HCT116 (cell line): ENCODE data around the gene ACER2. TPM values are rescaled to one million over a fixed set of nuclear protein-coding genes. Genes with fewer than 3 reads are reported as not detected.

Experiments
- ATAC-seq: fragments of 200-7000 bp; cut with Tn5 transposase; 2 replicates; pipeline ENCODE4 v1.9.1; 2020; ENCODE audit warnings: mild to moderate bottlenecking, moderate library complexity
- BruUV-seq: library from RNA; stranded (reverse); fragments of 400-500 nt; replicated peaks from 2 replicates; lab custom pipeline; 2021; lab: Mats Ljungman, UMichigan
- CTCF ChIA-PET: fragments of 300-600 bp; sonication (Branson Sonifier 250); formaldehyde crosslinking; loops from one replicate; lab custom pipeline; 2021; ENCODE audit warnings: antibody characterized with exemption; lab: Charles Lee
- POLR2A ChIA-PET: fragments of 300-600, 350-600 bp; sonication (Branson Sonifier 250); formaldehyde crosslinking; loops from one replicate; lab custom pipeline; 2021; ENCODE audit warnings: antibody characterized with exemption; lab: Charles Lee
- RAD21 ChIA-PET, 2 experiments: fragments of 300-600 bp; sonication (Branson Sonifier 250); formaldehyde crosslinking; loops; one replicate each; lab custom pipeline; 2023; ENCODE audit warnings: low total read pairs in 2 of 2; ENCODE audit not compliant: uncharacterized antibody in 2 of 2, unreplicated experiment in 2 of 2, low non-redundant PET in 1 of 2; lab: Charles Lee
- DNase-seq: peaks from one replicate; pipeline ENCODE4 v3.0.0-alpha.2; 2010; ENCODE audit warnings: low read depth, low spot score
- H2AFZ ChIP-seq: fragments of 200-600 bp; shearing (Covaris generic), sonication (generic); 2 replicates; pipeline ENCODE4 v1.6.1; 2017; ENCODE audit warnings: low read depth, mixed run types, mixed read lengths, antibody characterized with exemption, low read length; ENCODE audit not compliant: poor library complexity, severe bottlenecking
- H3K27ac ChIP-seq: 2 replicates; pipeline ENCODE4 v1.5.1; 2012; ENCODE audit warnings: low read depth, low read length
- H3K27me3 ChIP-seq: fragments of 200-600 bp; sonication (generic); 2 replicates; pipeline ENCODE4 v1.6.1; 2016; ENCODE audit warnings: mixed run types, low read length, mixed read lengths; ENCODE audit not compliant: insufficient read depth
- H3K36me3 ChIP-seq, 2 experiments: fragments of 200-500 bp in 1 of 2; fragments of 200-600 bp in 1 of 2; sonication (Bioruptor generic) in 1 of 2; sonication (generic) in 1 of 2; 2 replicates each; pipeline versions ENCODE4 v1.5.1 to v1.6.1; 2014 to 2016; ENCODE audit warnings: low read length in 2 of 2, inconsistent platforms in 1 of 2, mixed read lengths in 1 of 2, mixed run types in 1 of 2; ENCODE audit not compliant: insufficient read depth in 2 of 2, control insufficient read depth in 1 of 2
- H3K4me1 ChIP-seq, 2 experiments: fragments of 200-600 bp in 1 of 2; sonication (generic) in 1 of 2; 2 replicates each; pipeline versions ENCODE4 v1.5.1 to v1.6.1; 2012 to 2017; ENCODE audit warnings: low read length in 2 of 2, inconsistent platforms in 1 of 2, mild to moderate bottlenecking in 1 of 2, mixed read lengths in 1 of 2, mixed run types in 1 of 2, moderate library complexity in 1 of 2; ENCODE audit not compliant: insufficient read depth in 2 of 2, control insufficient read depth in 1 of 2
- H3K4me2 ChIP-seq: fragments of 200-600 bp; sonication (generic); 2 replicates; pipeline ENCODE4 v1.6.1; 2017; ENCODE audit warnings: mixed run types, low read length, mixed read lengths
- H3K4me3 ChIP-seq, 2 experiments: fragments of 200-600 bp in 1 of 2; sonication (generic) in 1 of 2; replicated peaks in 1 of 2; 2 replicates each; pipeline ENCODE4 v1.5.1; 2011 to 2016; ENCODE audit warnings: low read length in 2 of 2, control low read depth in 1 of 2, low read depth in 1 of 2, mild to moderate bottlenecking in 1 of 2, mixed read lengths in 1 of 2, mixed run types in 1 of 2
- H3K79me2 ChIP-seq: fragments of 200-600 bp; sonication (generic); 2 replicates; pipeline ENCODE4 v1.6.1; 2017; ENCODE audit warnings: mild to moderate bottlenecking, mixed run types, low read length, moderate library complexity, mixed read lengths; ENCODE audit not compliant: insufficient read depth
- H3K9ac ChIP-seq: fragments of 200-600 bp; sonication (generic); 2 replicates; pipeline ENCODE4 v1.6.1; 2016; ENCODE audit warnings: low read length, mixed read lengths
- H3K9me2 ChIP-seq: fragments of 200-600 bp; sonication (generic), shearing (Covaris generic); 2 replicates; pipeline ENCODE4 v1.6.1; 2017; ENCODE audit warnings: mixed run types, mild to moderate bottlenecking, moderate library complexity; ENCODE audit not compliant: insufficient read depth
- H3K9me3 ChIP-seq, 2 experiments: fragments of 200-500 bp in 1 of 2; fragments of 200-600 bp in 1 of 2; sonication (Bioruptor generic) in 1 of 2; sonication (generic) in 1 of 2; 2 replicates each; pipeline ENCODE4 v1.6.1; 2014 to 2017; ENCODE audit warnings: low read length in 2 of 2, mixed read lengths in 2 of 2, inconsistent platforms in 1 of 2, low read depth in 1 of 2, mild to moderate bottlenecking in 1 of 2, mixed run types in 1 of 2, moderate library complexity in 1 of 2; ENCODE audit not compliant: control insufficient read depth in 1 of 2, insufficient read depth in 1 of 2
- H4K20me1 ChIP-seq: fragments of 200-600 bp; sonication (generic), shearing (Covaris generic); 2 replicates; pipeline ENCODE4 v1.6.1; 2017; ENCODE audit warnings: mixed run types, mild to moderate bottlenecking, moderate library complexity; ENCODE audit not compliant: insufficient read depth
- CBX3 ChIP-seq: IDR thresholded peaks from 2 replicates; pipeline ENCODE4 v1.6.1; 2012; ENCODE audit warnings: low read depth
- CEBPB ChIP-seq: IDR thresholded peaks from 2 replicates; pipeline ENCODE4 v1.6.1; 2012; ENCODE audit warnings: low read depth
- CTCF ChIP-seq, 3 experiments: fragments of 200-600 bp in 1 of 3; sonication (generic) in 1 of 3; IDR thresholded peaks in 2 of 3; conservative IDR thresholded peaks in 1 of 3; 2 replicates each; pipeline ENCODE4 v1.5.1; 2012 to 2017; ENCODE audit warnings: low read depth in 2 of 3, low read length in 2 of 3, antibody characterized with exemption in 1 of 3, borderline replicate concordance in 1 of 3, control low read depth in 1 of 3, mild to moderate bottlenecking in 1 of 3, mixed read lengths in 1 of 3, mixed run types in 1 of 3, moderate library complexity in 1 of 3; ENCODE audit not compliant: insufficient read depth in 1 of 3
- EGR1 ChIP-seq: IDR thresholded peaks from 2 replicates; pipeline ENCODE4 v1.6.1; 2012; ENCODE audit warnings: low read depth
- ELF1 ChIP-seq: IDR thresholded peaks from 2 replicates; pipeline ENCODE4 v1.6.1; 2012; ENCODE audit warnings: low read depth, borderline replicate concordance
- EZH2 ChIP-seq: fragments of 200-600 bp; sonication (generic); IDR thresholded peaks from 2 replicates; pipeline ENCODE4 v1.6.1; 2017; ENCODE audit warnings: antibody characterized with exemption, mixed run types
- EZH2phosphoT487 ChIP-seq: fragments of 200-600 bp; IDR thresholded peaks from 2 replicates; pipeline ENCODE4 v1.6.1; 2018; ENCODE audit warnings: antibody characterized with exemption, borderline replicate concordance
- FOSL1 ChIP-seq: IDR thresholded peaks from 2 replicates; pipeline ENCODE4 v1.6.1; 2012; ENCODE audit warnings: low read depth
- JUND ChIP-seq: IDR thresholded peaks from 2 replicates; pipeline ENCODE4 v1.6.1; 2012
- MAX ChIP-seq: IDR thresholded peaks from 2 replicates; pipeline ENCODE4 v1.6.1; 2012
- POLR2A ChIP-seq: IDR thresholded peaks from 2 replicates; pipeline ENCODE4 v1.7.0; 2011; ENCODE audit warnings: borderline replicate concordance; ENCODE audit not compliant: insufficient read depth, insufficient read length; ENCODE audit errors: extremely low read depth
- POLR2AphosphoS5 ChIP-seq: IDR thresholded peaks from 2 replicates; pipeline ENCODE4 v1.6.1; 2011; ENCODE audit warnings: mild to moderate bottlenecking, low read depth, low read length, moderate library complexity
- RAD21 ChIP-seq: IDR thresholded peaks from 2 replicates; pipeline ENCODE4 v1.6.1; 2012; ENCODE audit warnings: low read depth, mild to moderate bottlenecking
- SIN3A ChIP-seq: IDR thresholded peaks from 2 replicates; pipeline ENCODE4 v1.6.1; 2012; ENCODE audit warnings: low read depth
- SP1 ChIP-seq: IDR thresholded peaks from 2 replicates; pipeline ENCODE4 v1.6.1; 2012; ENCODE audit warnings: low read depth
- SRF ChIP-seq: IDR thresholded peaks from 2 replicates; pipeline ENCODE4 v1.6.1; 2012; ENCODE audit warnings: low read depth
- YY1 ChIP-seq: IDR thresholded peaks from 2 replicates; pipeline ENCODE4 v1.6.1; 2011; ENCODE audit warnings: low read length, low read depth, moderate library complexity, mild to moderate bottlenecking; ENCODE audit not compliant: insufficient replicate concordance; ENCODE audit errors: extremely low read depth
- intact Hi-C: fragments of 100-400 bp; cut with micrococcal nuclease; formaldehyde crosslinking; loops from 2 replicates; pipeline ENCODE4 v1.10.0; 2022
- total RNA-seq: library from RNA; stranded (reverse); gene quantifications from one replicate; pipeline ENCODE4 v1.2.1, GENCODE V29; 2021; ENCODE audit not compliant: unreplicated experiment
- TF ChIP-seq, protein P1 (sequence below): IDR thresholded peaks from 2 replicates; pipeline ENCODE4 v1.6.1; 2012; ENCODE audit warnings: low read depth
- TF ChIP-seq, protein P2 (sequence below): IDR thresholded peaks from 2 replicates; pipeline ENCODE4 v1.6.1; 2011; ENCODE audit warnings: mild to moderate bottlenecking, low read length, moderate library complexity; ENCODE audit not compliant: insufficient replicate concordance; ENCODE audit errors: extremely low read depth

The ACER2 gene
- total RNA-seq, 1 experiment from 2014 or later, result 4.3 TPM

DNA sequence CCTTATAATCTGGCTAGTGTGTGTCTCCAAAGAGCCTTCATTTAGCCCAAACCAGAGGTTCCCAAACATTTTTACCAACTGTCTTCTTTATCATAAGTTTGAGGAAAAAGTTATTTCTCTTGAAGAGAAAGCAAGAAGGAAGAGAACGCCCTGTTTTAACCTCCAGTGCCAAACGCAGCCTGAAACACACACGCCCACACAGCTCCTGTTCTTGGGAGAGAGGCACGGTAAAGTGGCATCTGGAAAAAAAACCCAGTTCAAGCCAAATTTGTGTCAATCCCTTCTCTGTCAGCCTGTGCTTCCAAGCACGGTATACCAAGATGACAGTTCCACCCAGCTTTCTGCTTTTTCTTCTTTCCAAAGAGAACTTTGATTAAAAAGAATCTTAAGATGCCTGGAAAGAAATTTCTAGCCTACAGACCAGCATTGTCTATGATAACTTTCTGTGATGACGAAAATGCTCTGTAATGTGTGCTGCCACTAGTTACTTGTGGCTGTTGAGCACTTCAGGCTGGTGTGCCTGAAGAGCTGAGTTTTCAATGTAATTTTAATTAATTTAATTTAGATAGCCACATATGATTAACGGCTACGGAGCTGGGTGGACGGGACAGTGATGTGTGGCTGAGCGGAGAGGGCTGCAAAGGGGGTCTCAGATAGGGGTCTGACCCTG lies 62.3 kb downstream of the ACER2 start:
- CTCF ChIA-PET, result interaction anchor here (0.8 to 1.4 kb wide), 5 partner anchors 11 to 1640 kb away, joined by 3 to 8 read pairs (median 3); no protein-coding TSS in a partner anchor
- no peak overlapping the region for H3K4me2 ChIP-seq
- no peak overlapping the region for H3K4me3 ChIP-seq
- no peaks in the 10 kb centered on the region for H3K9me2 ChIP-seq
- H3K27ac ChIP-seq, result no peak overlapping the region
- RAD21 ChIA-PET, result no interaction called here
- H3K79me2 ChIP-seq, result no peaks in the 10 kb centered on the region
- intact Hi-C loops, result loop anchor here (5.0 to 10.0 kb wide), 2 partner anchors 171 to 1644 kb away; no protein-coding TSS in a partner anchor
- H2AFZ ChIP-seq, result no peak overlapping the region
- no peak for DNase-seq
- H3K36me3 ChIP-seq, result no peaks in the 10 kb centered on the region
- H3K27me3 ChIP-seq, result no peaks in the 10 kb centered on the region
- peaks cover 4 to 8% of the 10 kb centered on the region in 2 experiments; a peak in 3 of 4 replicates for H3K4me1 ChIP-seq
- no peak for TF ChIP-seq SIN3A
- no peak for TF ChIP-seq CEBPB
- TF ChIP-seq ELF1, result no peak
- TF ChIP-seq, protein P1, sequence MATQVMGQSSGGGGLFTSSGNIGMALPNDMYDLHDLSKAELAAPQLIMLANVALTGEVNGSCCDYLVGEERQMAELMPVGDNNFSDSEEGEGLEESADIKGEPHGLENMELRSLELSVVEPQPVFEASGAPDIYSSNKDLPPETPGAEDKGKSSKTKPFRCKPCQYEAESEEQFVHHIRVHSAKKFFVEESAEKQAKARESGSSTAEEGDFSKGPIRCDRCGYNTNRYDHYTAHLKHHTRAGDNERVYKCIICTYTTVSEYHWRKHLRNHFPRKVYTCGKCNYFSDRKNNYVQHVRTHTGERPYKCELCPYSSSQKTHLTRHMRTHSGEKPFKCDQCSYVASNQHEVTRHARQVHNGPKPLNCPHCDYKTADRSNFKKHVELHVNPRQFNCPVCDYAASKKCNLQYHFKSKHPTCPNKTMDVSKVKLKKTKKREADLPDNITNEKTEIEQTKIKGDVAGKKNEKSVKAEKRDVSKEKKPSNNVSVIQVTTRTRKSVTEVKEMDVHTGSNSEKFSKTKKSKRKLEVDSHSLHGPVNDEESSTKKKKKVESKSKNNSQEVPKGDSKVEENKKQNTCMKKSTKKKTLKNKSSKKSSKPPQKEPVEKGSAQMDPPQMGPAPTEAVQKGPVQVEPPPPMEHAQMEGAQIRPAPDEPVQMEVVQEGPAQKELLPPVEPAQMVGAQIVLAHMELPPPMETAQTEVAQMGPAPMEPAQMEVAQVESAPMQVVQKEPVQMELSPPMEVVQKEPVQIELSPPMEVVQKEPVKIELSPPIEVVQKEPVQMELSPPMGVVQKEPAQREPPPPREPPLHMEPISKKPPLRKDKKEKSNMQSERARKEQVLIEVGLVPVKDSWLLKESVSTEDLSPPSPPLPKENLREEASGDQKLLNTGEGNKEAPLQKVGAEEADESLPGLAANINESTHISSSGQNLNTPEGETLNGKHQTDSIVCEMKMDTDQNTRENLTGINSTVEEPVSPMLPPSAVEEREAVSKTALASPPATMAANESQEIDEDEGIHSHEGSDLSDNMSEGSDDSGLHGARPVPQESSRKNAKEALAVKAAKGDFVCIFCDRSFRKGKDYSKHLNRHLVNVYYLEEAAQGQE, result no peak
- TF ChIP-seq FOSL1, result no peak
- no peak for TF ChIP-seq CTCF (IDR thresholded peaks at IDR 0.05 in 2 of 3, conservative IDR thresholded peaks at IDR 0.05 in 1 of 3; ENCODE audit: borderline replicate concordance in 1 of 3, insufficient read depth in 1 of 3, low read depth in 2 of 3, low read length in 2 of 3)
- TF ChIP-seq JUND, result no peak
- no peak for TF ChIP-seq YY1
- TF ChIP-seq RAD21, result no peak
- no peak for TF ChIP-seq EZH2
- no peak for TF ChIP-seq CBX3
- no peak for TF ChIP-seq SRF
- TF ChIP-seq SP1, result no peak
- no peak for TF ChIP-seq EGR1
- TF ChIP-seq, protein P2, sequence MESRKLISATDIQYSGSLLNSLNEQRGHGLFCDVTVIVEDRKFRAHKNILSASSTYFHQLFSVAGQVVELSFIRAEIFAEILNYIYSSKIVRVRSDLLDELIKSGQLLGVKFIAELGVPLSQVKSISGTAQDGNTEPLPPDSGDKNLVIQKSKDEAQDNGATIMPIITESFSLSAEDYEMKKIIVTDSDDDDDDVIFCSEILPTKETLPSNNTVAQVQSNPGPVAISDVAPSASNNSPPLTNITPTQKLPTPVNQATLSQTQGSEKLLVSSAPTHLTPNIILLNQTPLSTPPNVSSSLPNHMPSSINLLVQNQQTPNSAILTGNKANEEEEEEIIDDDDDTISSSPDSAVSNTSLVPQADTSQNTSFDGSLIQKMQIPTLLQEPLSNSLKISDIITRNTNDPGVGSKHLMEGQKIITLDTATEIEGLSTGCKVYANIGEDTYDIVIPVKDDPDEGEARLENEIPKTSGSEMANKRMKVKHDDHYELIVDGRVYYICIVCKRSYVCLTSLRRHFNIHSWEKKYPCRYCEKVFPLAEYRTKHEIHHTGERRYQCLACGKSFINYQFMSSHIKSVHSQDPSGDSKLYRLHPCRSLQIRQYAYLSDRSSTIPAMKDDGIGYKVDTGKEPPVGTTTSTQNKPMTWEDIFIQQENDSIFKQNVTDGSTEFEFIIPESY, result no peak
- no peak for TF ChIP-seq POLR2A
- no peak for TF ChIP-seq EZH2phosphoT487
- no peak for TF ChIP-seq POLR2AphosphoS5
- no peak for TF ChIP-seq MAX
- TF ChIP-seq, all 23 proteins: peak for 0
- Histone ChIP-seq H3K9ac (no peak overlapping the region), H3K9me3 (no peaks in the 10 kb centered on the region), H4K20me1 (no peaks in the 10 kb centered on the region)
- no TSS peak for BruUV-seq
- POLR2A ChIA-PET, result no interaction called here
- no peak for ATAC-seq
